Measurements from ENCODE around the gene WASF2. TPM values are rescaled to one million over a fixed set of nuclear protein-coding genes. Genes with fewer than 3 reads are reported as not detected.

The WASF2 gene
- total RNA-seq, 1 donor from 2014 or later = 109 TPM

DNA sequence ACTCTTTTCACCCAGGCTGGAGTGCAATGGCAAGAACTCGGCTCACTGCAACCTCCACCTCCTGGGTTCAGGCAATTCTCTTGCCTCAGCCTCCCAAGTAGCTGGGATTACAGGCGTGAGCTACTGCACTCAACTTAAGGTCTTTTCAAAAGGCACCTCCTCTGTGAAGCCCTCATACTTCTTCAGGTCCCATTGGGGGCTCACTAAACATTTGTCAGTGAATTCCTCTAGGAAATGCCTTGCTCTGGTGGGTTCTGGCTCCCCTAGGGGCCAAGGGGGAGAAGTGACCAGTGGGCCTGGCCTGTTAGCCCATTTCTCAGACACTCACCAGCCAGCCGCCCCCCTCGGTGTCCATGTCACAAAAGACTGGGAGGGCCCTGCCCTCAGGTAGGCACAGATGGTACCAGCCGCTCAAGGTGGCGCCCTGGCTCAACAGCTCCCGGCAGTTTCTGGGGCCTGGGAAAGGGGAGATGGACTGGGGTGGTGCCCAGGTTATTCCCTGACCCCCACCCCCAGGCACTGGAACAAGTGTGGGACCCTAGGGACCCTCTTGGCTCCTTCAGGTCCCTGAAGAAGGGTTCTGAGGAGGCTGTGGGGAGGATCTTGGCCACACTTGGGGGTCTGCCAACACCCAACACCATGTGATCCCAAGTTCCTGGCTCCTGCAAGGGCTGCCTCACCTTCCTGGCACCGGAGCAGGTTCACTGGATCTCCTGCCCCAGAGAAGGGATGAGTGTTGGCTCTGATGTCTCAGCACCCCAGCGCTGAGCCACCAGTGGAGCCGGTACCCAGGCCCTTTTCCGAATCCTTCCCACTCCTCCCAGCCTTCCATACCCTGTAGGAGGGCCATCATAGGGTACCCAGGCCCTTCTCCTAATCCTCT is 116.9 kb downstream of the WASF2 start:
- Mint-ChIP-seq H3K27me3 (ENCODE audit: insufficient read depth) (no peaks in the 10 kb centered on the region), H3K9me3 (no peaks in the 10 kb centered on the region), H3K36me3 (ENCODE audit: low read depth) (no peaks in the 10 kb centered on the region), H3K27ac (no peak overlapping the region), H3K4me1 (ENCODE audit: low read depth) (peaks cover 16% of the 10 kb centered on the region), H3K4me3 (no peak overlapping the region)
- intact Hi-C loops (cut with micrococcal nuclease) = no loop called here
- no peak for DNase-seq (ENCODE audit: low spot score)

DNA sequence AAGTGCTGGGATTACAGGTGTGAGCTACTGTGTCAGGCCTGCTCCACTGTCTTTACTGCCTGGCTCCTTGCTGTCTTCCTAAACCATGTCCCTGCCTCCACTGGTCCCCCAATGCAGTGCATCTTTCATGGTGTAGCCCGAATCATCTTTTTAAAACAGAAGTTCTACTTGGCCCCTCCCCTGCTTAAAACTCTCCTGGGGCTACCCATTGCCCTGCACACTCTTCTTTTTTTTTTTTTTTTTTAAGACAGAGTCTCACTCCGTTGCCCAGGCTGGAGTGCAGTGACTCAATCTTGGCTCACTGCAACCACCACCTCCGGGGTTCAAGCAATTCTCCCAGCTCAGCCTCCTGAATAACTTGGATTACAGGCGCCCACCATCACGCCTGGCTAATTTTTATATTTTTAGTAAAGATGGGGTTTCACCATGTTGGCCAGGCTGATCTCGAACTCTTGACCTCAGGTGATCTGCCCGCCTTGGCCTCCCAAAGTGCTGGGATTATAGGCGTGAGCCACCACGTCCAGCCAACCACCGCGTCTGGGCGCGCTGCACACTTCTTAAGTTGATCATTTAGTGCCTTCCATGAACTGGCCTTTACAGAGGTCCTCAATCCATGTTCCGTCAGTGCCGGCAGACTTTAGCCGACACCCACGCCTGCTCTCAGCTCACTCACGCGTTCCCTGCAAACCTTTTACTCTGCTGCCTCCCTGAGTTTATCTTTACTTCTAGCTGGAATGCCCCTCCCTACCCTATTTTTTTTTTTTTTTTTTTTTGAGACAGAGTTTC is 117.8 kb downstream of the WASF2 start:
- H3K4me3 Mint-ChIP-seq = no peak overlapping the region
- H3K27me3 Mint-ChIP-seq (ENCODE audit: insufficient read depth) = no peaks in the 10 kb centered on the region
- no peak overlapping the region for H3K27ac Mint-ChIP-seq
- no peaks in the 10 kb centered on the region for H3K9me3 Mint-ChIP-seq
- no peaks in the 10 kb centered on the region for H3K36me3 Mint-ChIP-seq (ENCODE audit: low read depth)
- peaks cover 22% of the 10 kb centered on the region for H3K4me1 Mint-ChIP-seq (ENCODE audit: low read depth)
- no peak for DNase-seq (ENCODE audit: low spot score)
- intact Hi-C loops (cut with micrococcal nuclease) = no loop called here

DNA sequence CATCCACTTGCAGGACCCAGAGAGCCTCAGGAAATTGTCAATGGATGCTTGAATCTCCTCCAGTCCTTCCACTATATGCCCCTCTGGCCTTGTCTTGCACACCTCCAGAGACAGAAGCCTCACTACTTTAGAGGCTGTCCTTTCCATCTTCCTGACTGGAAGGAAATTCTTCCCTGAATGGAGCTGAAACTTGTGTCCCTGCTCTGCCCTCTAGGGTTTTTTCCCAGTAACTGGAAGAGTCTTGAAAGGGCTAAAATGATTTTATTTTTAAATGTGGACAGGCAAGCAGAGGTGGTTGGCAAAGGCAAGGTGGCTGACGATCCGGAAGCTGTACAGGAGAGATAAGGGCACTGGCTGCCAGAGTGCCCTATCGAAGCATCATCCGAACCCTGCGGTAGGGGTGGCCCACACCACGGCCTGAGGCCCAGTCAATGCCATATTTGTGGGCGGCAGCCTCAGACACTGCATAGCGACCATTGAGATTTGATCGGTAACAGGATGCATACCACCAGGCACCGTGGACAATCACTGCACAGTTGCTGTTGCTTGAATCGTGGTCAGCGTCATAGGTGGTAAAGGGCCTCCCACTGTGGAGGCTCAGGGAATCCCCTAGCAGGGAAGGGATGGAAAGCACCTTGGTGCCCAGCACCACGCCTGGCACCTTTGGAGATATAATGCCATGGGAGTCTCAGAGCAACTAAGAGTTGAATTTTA is 120.9 kb downstream of the WASF2 start:
- intact Hi-C loops (cut with micrococcal nuclease) = no loop called here
- Mint-ChIP-seq H3K27me3 (ENCODE audit: insufficient read depth) (no peaks in the 10 kb centered on the region), H3K36me3 (ENCODE audit: low read depth) (no peaks in the 10 kb centered on the region), H3K4me3 (no peak overlapping the region), H3K9me3 (no peaks in the 10 kb centered on the region), H3K27ac (peak overlapping the region; percentile 56), H3K4me1 (ENCODE audit: low read depth) (peaks cover 38% of the 10 kb centered on the region)
- no peak for DNase-seq (ENCODE audit: low spot score)

DNA sequence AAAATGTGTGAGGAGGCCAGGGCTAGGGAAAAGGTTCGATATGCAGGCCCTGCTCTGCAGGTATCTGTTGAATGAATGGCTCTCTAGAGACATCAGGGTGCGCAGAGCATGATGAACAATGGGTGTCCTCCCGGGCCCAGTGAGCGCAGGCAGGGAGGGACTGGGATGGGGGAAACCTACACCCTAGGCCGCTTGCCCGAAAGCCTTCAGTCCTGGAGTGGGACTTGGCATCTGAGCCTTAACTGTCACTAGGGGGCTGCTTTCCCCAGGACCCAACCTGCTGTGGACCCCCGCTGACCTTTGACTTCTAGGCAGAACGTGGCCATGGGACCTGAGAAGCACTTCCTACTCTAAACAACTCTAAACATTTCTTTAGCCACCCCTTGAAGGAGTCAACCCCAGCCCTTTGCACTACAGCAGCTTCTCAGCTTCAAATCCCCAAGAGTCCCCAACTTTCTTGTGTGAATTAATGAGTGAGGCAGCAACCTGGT is 122.8 kb downstream of the WASF2 start:
- H3K4me3 Mint-ChIP-seq = peak overlapping the region; percentile 80
- no peak for DNase-seq (ENCODE audit: low spot score)
- no peaks in the 10 kb centered on the region for H3K36me3 Mint-ChIP-seq (ENCODE audit: low read depth)
- H3K9me3 Mint-ChIP-seq = no peaks in the 10 kb centered on the region
- peaks cover 38% of the 10 kb centered on the region for H3K4me1 Mint-ChIP-seq (ENCODE audit: low read depth)
- no peaks in the 10 kb centered on the region for H3K27me3 Mint-ChIP-seq (ENCODE audit: insufficient read depth)
- peak overlapping the region; percentile 65 for H3K27ac Mint-ChIP-seq
- intact Hi-C loops (cut with micrococcal nuclease) = no loop called here

DNA sequence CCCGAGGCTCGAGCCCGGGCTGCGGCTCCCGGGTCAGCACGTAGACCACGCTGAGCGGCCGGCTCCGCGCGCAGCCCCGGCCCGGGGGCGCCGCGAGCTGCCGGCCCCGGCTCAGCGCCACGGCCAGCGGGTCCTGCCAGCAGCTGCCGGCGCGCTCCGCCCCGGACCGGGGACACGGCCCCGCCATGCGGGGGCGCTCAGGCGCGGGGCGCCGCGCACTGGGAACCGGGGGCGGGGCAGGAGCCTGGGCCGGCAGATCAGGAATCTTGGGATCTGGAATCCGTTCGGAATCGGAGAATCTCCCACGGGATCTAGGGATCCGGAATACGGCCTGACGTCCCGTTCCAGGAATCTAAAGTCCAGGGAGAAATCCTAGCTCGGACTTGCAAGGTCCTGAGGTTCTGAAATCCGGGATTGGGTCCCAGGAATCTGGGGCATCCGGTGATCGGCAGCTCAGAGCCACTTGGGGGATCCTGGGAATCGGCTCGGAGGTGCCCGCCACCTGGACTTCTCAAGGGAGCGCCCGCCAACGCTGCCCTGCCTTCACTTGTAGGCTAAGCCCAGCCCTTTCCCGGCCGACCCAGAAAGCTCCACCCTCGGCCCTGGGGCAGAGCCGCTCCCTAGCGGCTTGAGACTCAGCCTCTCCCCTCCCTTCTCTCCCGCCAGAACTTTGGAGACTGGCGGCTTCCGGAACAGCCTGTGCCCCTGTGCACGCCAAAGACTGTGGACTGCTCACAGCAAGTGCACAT is 123.4 kb downstream of the WASF2 start, which contains the start of gene MAP3K6:
TSS of gene MAP3K6 (minus strand) at position 551 of the 749 bp plus-strand sequence. CDS start at position 187, 364 bp downstream.
- intact Hi-C loops (cut with micrococcal nuclease) = loop anchor here (1.0 kb wide), 1 partner anchor 445 kb away; the partner anchor contains the start of gene NUDC
- Mint-ChIP-seq H3K36me3 (ENCODE audit: low read depth) (no peaks in the 10 kb centered on the region), H3K4me3 (peak within 1 kb of the TSS; percentile 90), H3K27me3 (ENCODE audit: insufficient read depth) (no peaks in the 10 kb centered on the region), H3K4me1 (ENCODE audit: low read depth) (peaks cover 38% of the 10 kb centered on the region), H3K9me3 (no peaks in the 10 kb centered on the region), H3K27ac (peak within 1 kb of the TSS; percentile 86)
- peak; percentile 46 for DNase-seq (ENCODE audit: low spot score)

DNA sequence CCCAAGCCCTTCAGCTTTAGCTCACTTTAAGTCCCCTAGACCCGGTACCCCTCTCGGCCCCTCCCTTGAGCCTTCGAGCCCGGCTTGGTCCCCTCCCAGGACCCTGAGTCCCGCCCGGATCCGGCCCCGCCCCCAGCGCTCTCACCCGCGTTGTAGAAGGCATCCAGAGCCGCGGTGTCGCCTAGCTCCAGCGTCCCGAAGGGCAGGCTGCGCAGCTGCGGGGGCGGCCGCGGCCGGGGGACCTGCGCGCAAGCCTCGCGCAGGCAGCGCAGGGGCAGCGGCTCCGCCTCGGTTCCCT is 123.9 kb downstream of the WASF2 start:
- DNase-seq (ENCODE audit: low spot score) = peak; percentile 77
- H3K27me3 Mint-ChIP-seq (ENCODE audit: insufficient read depth) = no peaks in the 10 kb centered on the region
- peaks cover 38% of the 10 kb centered on the region for H3K4me1 Mint-ChIP-seq (ENCODE audit: low read depth)
- no peaks in the 10 kb centered on the region for H3K9me3 Mint-ChIP-seq
- H3K4me3 Mint-ChIP-seq = peak overlapping the region; percentile 90
- intact Hi-C loops (cut with micrococcal nuclease) = loop anchor here (1.0 kb wide), 1 partner anchor 445 kb away; the partner anchor contains the start of gene NUDC
- peak overlapping the region; percentile 86 for H3K27ac Mint-ChIP-seq
- no peaks in the 10 kb centered on the region for H3K36me3 Mint-ChIP-seq (ENCODE audit: low read depth)

DNA sequence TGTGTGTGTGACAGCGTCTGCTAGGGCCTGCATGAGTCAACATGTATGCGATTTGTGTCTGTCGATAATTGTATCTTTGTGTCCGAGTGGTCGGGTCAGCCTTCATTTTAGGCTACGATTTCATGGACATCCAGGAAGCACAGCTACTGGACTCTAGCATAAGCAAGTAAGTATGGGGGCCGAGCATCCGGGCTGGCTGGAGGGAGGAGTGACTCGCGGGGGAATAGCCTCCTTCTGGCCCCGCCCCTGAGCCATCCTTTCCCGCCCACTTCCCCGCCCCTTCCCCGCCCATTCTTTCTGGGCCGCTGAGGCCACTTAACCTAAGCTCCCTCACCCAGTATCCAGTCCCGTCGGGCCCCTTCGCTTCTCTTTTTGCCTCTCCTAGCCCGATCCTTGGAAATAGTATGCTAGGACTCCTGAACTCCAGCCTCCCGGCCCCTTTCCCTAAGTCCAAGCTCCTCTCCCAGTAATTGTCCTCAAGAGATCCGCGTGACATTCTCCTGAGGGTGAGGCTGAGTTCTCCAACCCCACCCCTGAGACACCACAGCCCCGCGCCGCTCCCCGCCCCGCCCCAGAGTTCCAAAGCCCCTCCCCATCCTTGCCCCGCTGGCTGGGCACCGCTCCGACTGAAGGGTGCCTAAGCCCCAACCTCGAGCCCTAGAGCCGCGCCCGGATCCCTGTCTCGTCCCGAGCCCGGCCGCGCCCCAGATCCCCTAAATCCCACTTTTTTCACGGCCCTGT is 124.4 kb downstream of the WASF2 start:
- peak; percentile 60 for DNase-seq (ENCODE audit: low spot score)
- H3K4me1 Mint-ChIP-seq (ENCODE audit: low read depth) = peaks cover 38% of the 10 kb centered on the region
- H3K9me3 Mint-ChIP-seq = no peaks in the 10 kb centered on the region
- no peaks in the 10 kb centered on the region for H3K36me3 Mint-ChIP-seq (ENCODE audit: low read depth)
- H3K27me3 Mint-ChIP-seq (ENCODE audit: insufficient read depth) = no peaks in the 10 kb centered on the region
- H3K4me3 Mint-ChIP-seq = peak overlapping the region; percentile 90
- H3K27ac Mint-ChIP-seq = peak overlapping the region; percentile 86
- intact Hi-C loops (cut with micrococcal nuclease) = loop anchor here (1.0 to 2.0 kb wide), 6 partner anchors 8 to 444 kb away; partner anchors contain the start of genes CD164L2, GPR3, NUDC and STX12

DNA sequence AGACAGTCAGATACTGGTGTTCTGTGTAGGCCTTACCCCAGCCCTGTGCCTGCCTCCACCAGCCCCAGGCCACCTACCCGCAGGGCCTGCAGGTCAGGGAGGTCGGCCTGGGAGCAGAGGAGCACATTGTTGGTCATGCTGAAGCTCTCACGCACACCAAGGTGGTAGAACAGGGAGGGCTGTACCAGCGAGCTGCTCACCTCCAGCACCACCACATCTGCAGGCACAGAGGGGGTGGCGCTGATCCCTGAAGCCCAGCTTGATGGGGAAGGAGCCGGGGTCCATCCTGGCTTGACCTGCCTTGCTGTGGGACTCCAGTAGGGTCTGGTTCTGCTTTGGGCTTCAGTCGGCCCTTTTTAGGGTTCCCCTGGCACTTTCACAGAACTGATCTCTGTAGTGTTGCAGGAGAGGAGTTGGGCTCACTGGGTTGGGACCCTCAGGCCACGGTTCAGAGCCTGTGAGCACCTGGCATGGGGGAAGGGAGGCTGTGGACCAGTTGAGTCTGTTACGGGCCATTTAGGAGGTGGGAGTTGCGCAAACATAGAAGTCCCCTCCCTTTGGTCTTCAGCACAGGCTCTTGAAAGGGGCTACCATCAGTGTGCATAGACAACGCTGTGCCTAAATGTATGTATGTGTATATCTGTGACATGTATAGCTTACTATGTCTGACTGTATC is 125.1 kb downstream of the WASF2 start:
- H3K27me3 Mint-ChIP-seq (ENCODE audit: insufficient read depth) = no peaks in the 10 kb centered on the region
- H3K36me3 Mint-ChIP-seq (ENCODE audit: low read depth) = no peaks in the 10 kb centered on the region
- intact Hi-C loops (cut with micrococcal nuclease) = loop anchor here (1.0 to 2.0 kb wide), 5 partner anchors 8 to 408 kb away; partner anchors contain the start of genes CD164L2, GPR3, STX12 and TMEM222
- no peak for DNase-seq (ENCODE audit: low spot score)
- no peaks in the 10 kb centered on the region for H3K9me3 Mint-ChIP-seq
- H3K27ac Mint-ChIP-seq = peak overlapping the region; percentile 86
- peak overlapping the region; percentile 90 for H3K4me3 Mint-ChIP-seq
- H3K4me1 Mint-ChIP-seq (ENCODE audit: low read depth) = peaks cover 39% of the 10 kb centered on the region

DNA sequence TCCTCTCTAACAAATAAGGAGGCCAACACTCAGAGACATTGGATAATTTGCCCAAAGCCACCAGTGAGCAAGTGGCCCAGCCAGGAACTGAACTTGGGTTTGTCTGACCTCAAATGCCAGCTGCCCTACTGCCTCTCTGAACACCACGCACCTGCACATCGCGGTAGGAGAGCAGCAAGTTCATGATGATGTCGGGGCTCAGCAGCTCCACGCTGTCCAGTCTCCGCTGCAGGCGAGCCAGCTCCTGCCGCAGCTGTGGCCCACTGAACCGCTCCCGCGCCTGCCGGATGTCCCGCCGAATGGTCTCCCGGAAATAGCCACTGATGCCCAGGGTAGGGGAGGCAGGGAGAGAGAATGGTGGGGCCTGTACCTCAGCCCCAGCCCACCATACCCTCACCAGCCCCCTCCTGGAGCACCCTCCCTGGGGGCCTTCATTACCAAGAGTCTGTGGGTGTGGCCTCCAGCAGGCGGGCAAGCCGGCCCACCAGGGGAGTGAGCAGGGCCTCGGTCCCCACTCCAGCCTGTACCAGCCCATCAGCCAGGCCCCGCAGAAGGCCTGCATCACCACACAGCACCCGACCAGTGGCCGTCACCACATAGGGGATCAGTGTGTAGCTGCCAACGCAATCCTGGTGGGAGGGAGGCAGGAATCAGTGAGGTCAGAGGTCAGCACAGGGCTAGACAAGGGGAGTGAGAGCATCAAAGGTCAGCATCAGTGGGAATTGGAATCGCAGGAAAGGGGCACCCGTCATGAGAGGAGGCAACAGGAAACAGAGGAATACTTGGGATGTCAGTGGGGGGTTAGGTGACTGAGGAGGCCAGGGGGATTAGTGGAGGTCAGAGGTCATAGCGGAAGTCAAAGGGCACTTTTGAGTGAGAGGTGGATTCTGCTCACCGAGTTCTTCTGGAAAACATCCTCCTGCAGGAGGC is 125.9 kb downstream of the WASF2 start:
- Mint-ChIP-seq H3K4me1 (ENCODE audit: low read depth) (peaks cover 39% of the 10 kb centered on the region), H3K27me3 (ENCODE audit: insufficient read depth) (no peaks in the 10 kb centered on the region), H3K4me3 (peak overlapping the region; percentile 37), H3K9me3 (no peaks in the 10 kb centered on the region), H3K36me3 (ENCODE audit: low read depth) (no peaks in the 10 kb centered on the region), H3K27ac (peak overlapping the region; percentile 14)
- no peak for DNase-seq (ENCODE audit: low spot score)
- intact Hi-C loops (cut with micrococcal nuclease) = loop anchor here (2.0 kb wide), 1 partner anchor 409 kb away; the partner anchor contains the start of gene STX12

DNA sequence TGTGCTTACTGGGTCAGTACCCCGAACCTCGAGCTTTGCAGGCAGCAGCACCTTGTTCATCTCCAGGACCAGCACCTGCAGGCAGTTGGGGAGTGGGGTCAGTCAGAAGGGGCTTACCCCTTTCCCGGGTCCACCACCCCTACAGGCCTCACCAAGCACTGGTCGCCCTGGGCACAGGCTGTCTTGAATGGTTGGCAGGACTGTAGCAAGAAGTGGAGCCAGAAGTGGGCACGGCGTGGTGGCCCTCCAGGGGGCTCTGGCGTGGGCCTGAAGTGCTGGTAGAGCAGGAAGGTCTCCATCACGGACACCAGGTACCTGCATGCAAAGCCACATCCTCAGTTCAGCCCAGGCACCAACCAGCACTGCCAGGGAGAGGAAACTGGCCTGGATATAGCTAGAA is 128.4 kb downstream of the WASF2 start:
- intact Hi-C loops (cut with micrococcal nuclease) = no loop called here
- Mint-ChIP-seq H3K27ac (no peak overlapping the region), H3K4me1 (ENCODE audit: low read depth) (peaks cover 29% of the 10 kb centered on the region), H3K9me3 (no peaks in the 10 kb centered on the region), H3K36me3 (ENCODE audit: low read depth) (no peaks in the 10 kb centered on the region), H3K27me3 (ENCODE audit: insufficient read depth) (no peaks in the 10 kb centered on the region), H3K4me3 (no peak overlapping the region)
- no peak for DNase-seq (ENCODE audit: low spot score)

All from activated T-helper 1 cell treated with anti-CD3 and anti-CD28 coated beads, Interleukin-12 subunit alpha, Interleukin-12 subunit beta, Interleukin-2, Interleukin-4 antibody, amounts not matched to agents 30 ng/mL and 10 ng/mL and 1 ng/mL, durations not matched to agents 14 hours and 24 hours and 36 hours (primary cell).